Parathyroid adenoma (tissue), 2 donors: ENCODE measurements around the gene GSG1L.

ENCODE experiments used
- H2AFZ ChIP-seq: fragments of 300-600 bp; sonication (generic); one replicate; pipeline ENCODE4 v1.7.0; 2017; ENCODE audit warnings: antibody characterized with exemption, mild to moderate bottlenecking
- H3K27ac ChIP-seq: fragments of 300-600 bp; sonication (generic); one replicate; pipeline ENCODE4 v1.7.0; 2017
- H3K27me3 ChIP-seq: fragments of 300-600 bp; sonication (generic); one replicate; pipeline ENCODE4 v1.7.0; 2017; ENCODE audit warnings: low read length; ENCODE audit not compliant: control insufficient read depth, insufficient read depth
- H3K36me3 ChIP-seq: fragments of 300-600 bp; sonication (generic); one replicate; pipeline ENCODE4 v1.7.0; 2017; ENCODE audit warnings: low read length; ENCODE audit not compliant: control insufficient read depth, insufficient read depth
- H3K4me1 ChIP-seq: fragments of 300-600 bp; sonication (generic); one replicate; pipeline ENCODE4 v1.7.0; 2017; ENCODE audit warnings: control low read depth
- H3K4me2 ChIP-seq: fragments of 300-600 bp; sonication (generic); one replicate; pipeline ENCODE4 v1.7.0; 2017; ENCODE audit warnings: low read length
- H3K4me3 ChIP-seq: fragments of 300-600 bp; sonication (generic); one replicate; pipeline ENCODE4 v1.7.0; 2017; ENCODE audit warnings: low read depth, low read length
- H3K79me2 ChIP-seq: fragments of 300-600 bp; sonication (generic); one replicate; pipeline ENCODE4 v1.7.0; 2017; ENCODE audit warnings: control low read depth
- H3K9ac ChIP-seq: fragments of 300-600 bp; sonication (generic); one replicate; pipeline ENCODE4 v1.7.0; 2017; ENCODE audit warnings: mild to moderate bottlenecking
- H3K9me3 ChIP-seq: fragments of 300-600 bp; sonication (generic); one replicate; pipeline ENCODE4 v1.7.0; 2017; ENCODE audit warnings: low read length; ENCODE audit not compliant: control insufficient read depth
- CTCF ChIP-seq: fragments of 300-600 bp; sonication (generic); IDR thresholded peaks from one replicate; pipeline ENCODE4 v1.7.0; 2017; ENCODE audit warnings: antibody characterized with exemption, mild to moderate bottlenecking
- donor health status: primary hyperparathyroidism.

Gene GSG1L

DNA sequence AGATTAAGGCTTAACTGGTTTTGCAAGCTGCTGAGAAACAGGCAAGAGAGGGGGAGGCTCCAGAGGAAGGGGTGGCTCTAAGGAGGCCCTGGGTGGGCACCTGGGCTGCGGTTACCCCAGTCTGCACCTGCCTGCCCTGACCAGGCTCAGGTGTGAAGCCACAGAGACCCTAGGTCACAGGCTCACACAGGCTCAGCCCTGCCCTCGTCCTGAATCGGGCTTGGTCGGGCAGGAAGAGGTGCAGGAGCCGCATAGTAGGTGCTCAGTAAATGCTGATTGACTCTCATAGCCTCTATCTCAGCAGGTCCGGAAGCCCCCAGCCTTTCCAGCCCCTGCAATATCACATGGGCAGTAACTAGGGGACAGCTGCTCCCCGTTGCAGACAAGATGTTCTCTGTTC is 203.4 kb downstream of the GSG1L start:
- no peaks in the 10 kb centered on the region for H3K9me3 ChIP-seq
- TF ChIP-seq CTCF, result no peak
- H3K9ac ChIP-seq, result no peak overlapping the region
- no peaks in the 10 kb centered on the region for H3K4me1 ChIP-seq
- H2AFZ ChIP-seq, result no peak overlapping the region
- no peak overlapping the region for H3K4me3 ChIP-seq
- no peak overlapping the region for H3K4me2 ChIP-seq
- H3K79me2 ChIP-seq, result no peaks in the 10 kb centered on the region
- no peak overlapping the region for H3K27ac ChIP-seq
- no peaks in the 10 kb centered on the region for H3K27me3 ChIP-seq
- H3K36me3 ChIP-seq, result no peaks in the 10 kb centered on the region

DNA sequence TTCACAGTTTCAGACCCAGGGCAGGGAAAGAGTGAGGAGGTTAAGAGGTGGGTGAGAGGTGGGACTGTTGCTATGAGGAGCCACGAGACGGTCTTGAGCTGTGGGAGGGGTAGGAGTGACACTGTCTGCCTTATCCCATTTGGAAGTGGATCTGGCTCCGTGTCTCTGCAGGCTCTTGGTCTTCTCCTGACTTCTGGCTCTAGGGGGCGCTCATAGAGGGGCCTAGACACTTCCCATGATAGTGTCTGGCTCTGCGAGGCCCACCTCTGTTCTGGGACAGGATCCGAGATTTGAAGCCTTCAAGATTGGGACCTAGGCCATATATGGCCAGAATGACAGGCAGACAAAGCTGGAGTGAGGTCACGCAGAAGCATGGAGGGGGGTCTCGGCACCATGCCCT is 204.5 kb downstream of the GSG1L start:
- H3K27ac ChIP-seq, result no peak overlapping the region
- no peaks in the 10 kb centered on the region for H3K79me2 ChIP-seq
- TF ChIP-seq CTCF, result no peak
- H3K9ac ChIP-seq, result no peak overlapping the region
- no peak overlapping the region for H2AFZ ChIP-seq
- no peaks in the 10 kb centered on the region for H3K9me3 ChIP-seq
- H3K4me3 ChIP-seq, result no peak overlapping the region
- H3K4me2 ChIP-seq, result no peak overlapping the region
- H3K27me3 ChIP-seq, result no peaks in the 10 kb centered on the region
- no peaks in the 10 kb centered on the region for H3K36me3 ChIP-seq
- H3K4me1 ChIP-seq, result no peaks in the 10 kb centered on the region

DNA sequence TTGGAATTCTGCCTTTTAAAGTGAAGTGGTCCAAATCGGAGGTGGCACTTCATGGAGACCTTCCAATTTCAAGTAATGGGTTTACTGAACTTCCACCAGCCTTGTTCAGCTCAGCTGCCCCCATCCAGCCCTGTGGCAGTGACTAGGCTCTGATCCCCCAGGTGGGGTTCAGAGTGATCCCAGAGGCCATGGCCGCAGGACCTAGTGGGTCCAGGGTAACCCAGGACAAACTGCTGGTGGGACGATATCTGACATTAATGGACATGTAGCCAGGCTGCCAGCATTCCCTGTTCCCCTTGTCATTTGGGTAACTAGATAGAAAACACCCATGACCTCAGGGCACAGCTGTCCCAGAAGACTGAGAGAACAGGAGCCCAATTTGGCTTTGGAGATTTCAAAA is 209.9 kb downstream of the GSG1L start:
- H3K27me3 ChIP-seq, result no peaks in the 10 kb centered on the region
- no peaks in the 10 kb centered on the region for H3K4me1 ChIP-seq
- H2AFZ ChIP-seq, result no peak overlapping the region
- no peak overlapping the region for H3K9ac ChIP-seq
- no peak overlapping the region for H3K27ac ChIP-seq
- H3K9me3 ChIP-seq, result no peaks in the 10 kb centered on the region
- H3K79me2 ChIP-seq, result no peaks in the 10 kb centered on the region
- no peaks in the 10 kb centered on the region for H3K36me3 ChIP-seq
- no peak overlapping the region for H3K4me2 ChIP-seq
- TF ChIP-seq CTCF, result no peak
- H3K4me3 ChIP-seq, result no peak overlapping the region

DNA sequence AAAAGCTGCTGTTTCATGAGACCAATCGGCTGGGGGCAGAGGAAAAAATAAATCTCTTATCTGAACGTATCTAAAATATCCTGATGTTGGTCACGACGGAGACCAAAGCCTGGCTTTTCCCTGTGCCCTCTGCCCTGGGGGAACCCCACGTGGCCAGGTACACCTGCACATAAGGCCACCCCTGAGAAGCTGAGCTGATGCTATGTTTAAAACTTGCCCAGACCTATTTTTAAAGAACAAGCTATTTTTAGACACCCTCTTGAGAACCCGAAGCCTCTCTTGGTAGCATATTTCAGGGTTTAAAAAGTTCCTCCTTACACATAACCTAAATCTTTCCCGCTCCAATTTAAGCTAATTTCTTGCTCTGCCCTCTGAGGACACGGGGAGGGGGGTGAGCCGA is 210.4 kb downstream of the GSG1L start:
- no peaks in the 10 kb centered on the region for H3K27me3 ChIP-seq
- no peak overlapping the region for H3K9ac ChIP-seq
- H3K4me2 ChIP-seq, result no peak overlapping the region
- no peaks in the 10 kb centered on the region for H3K4me1 ChIP-seq
- H3K27ac ChIP-seq, result no peak overlapping the region
- TF ChIP-seq CTCF, result no peak
- H3K4me3 ChIP-seq, result no peak overlapping the region
- H2AFZ ChIP-seq, result no peak overlapping the region
- no peaks in the 10 kb centered on the region for H3K9me3 ChIP-seq
- no peaks in the 10 kb centered on the region for H3K36me3 ChIP-seq
- no peaks in the 10 kb centered on the region for H3K79me2 ChIP-seq

GRCh38 chr16:27852681-27853080 is 210.8 kb downstream of the GSG1L start:
- H3K4me3 ChIP-seq, result no peak overlapping the region
- TF ChIP-seq CTCF, result no peak
- no peak overlapping the region for H2AFZ ChIP-seq
- H3K36me3 ChIP-seq, result no peaks in the 10 kb centered on the region
- H3K4me1 ChIP-seq, result no peaks in the 10 kb centered on the region
- H3K27me3 ChIP-seq, result no peaks in the 10 kb centered on the region
- no peaks in the 10 kb centered on the region for H3K9me3 ChIP-seq
- no peaks in the 10 kb centered on the region for H3K79me2 ChIP-seq
- no peak overlapping the region for H3K9ac ChIP-seq
- H3K27ac ChIP-seq, result no peak overlapping the region
- H3K4me2 ChIP-seq, result no peak overlapping the region
